HCT116 (cell line): Measurements from ENCODE around the gene N4BP3. TPM values are rescaled to one million over a fixed set of nuclear protein-coding genes. Genes with fewer than 3 reads are reported as not detected.

Experiments
- ATAC-seq: fragments of 200-7000 bp; cut with Tn5 transposase; 2 replicates; pipeline ENCODE4 v1.9.1; 2020; ENCODE audit warnings: mild to moderate bottlenecking, moderate library complexity
- BruUV-seq: library from RNA; stranded (reverse); fragments of 400-500 nt; replicated peaks from 2 replicates; lab custom pipeline; 2021; lab: Mats Ljungman, UMichigan
- CTCF ChIA-PET: fragments of 300-600 bp; sonication (Branson Sonifier 250); formaldehyde crosslinking; loops from one replicate; lab custom pipeline; 2021; ENCODE audit warnings: antibody characterized with exemption; lab: Charles Lee
- POLR2A ChIA-PET: fragments of 300-600, 350-600 bp; sonication (Branson Sonifier 250); formaldehyde crosslinking; loops from one replicate; lab custom pipeline; 2021; ENCODE audit warnings: antibody characterized with exemption; lab: Charles Lee
- RAD21 ChIA-PET, 2 experiments: fragments of 300-600 bp; sonication (Branson Sonifier 250); formaldehyde crosslinking; loops; one replicate each; lab custom pipeline; 2023; ENCODE audit warnings: low total read pairs in 2 of 2; ENCODE audit not compliant: uncharacterized antibody in 2 of 2, unreplicated experiment in 2 of 2, low non-redundant PET in 1 of 2; lab: Charles Lee
- DNase-seq: peaks from one replicate; pipeline ENCODE4 v3.0.0-alpha.2; 2010; ENCODE audit warnings: low read depth, low spot score
- H2AFZ ChIP-seq: fragments of 200-600 bp; shearing (Covaris generic), sonication (generic); 2 replicates; pipeline ENCODE4 v1.6.1; 2017; ENCODE audit warnings: low read depth, mixed run types, mixed read lengths, antibody characterized with exemption, low read length; ENCODE audit not compliant: poor library complexity, severe bottlenecking
- H3K27ac ChIP-seq: 2 replicates; pipeline ENCODE4 v1.5.1; 2012; ENCODE audit warnings: low read depth, low read length
- H3K27me3 ChIP-seq: fragments of 200-600 bp; sonication (generic); 2 replicates; pipeline ENCODE4 v1.6.1; 2016; ENCODE audit warnings: mixed run types, low read length, mixed read lengths; ENCODE audit not compliant: insufficient read depth
- H3K36me3 ChIP-seq, 2 experiments: fragments of 200-500 bp in 1 of 2; fragments of 200-600 bp in 1 of 2; sonication (Bioruptor generic) in 1 of 2; sonication (generic) in 1 of 2; 2 replicates each; pipeline versions ENCODE4 v1.5.1 to v1.6.1; 2014 to 2016; ENCODE audit warnings: low read length in 2 of 2, inconsistent platforms in 1 of 2, mixed read lengths in 1 of 2, mixed run types in 1 of 2; ENCODE audit not compliant: insufficient read depth in 2 of 2, control insufficient read depth in 1 of 2
- H3K4me1 ChIP-seq, 2 experiments: fragments of 200-600 bp in 1 of 2; sonication (generic) in 1 of 2; 2 replicates each; pipeline versions ENCODE4 v1.5.1 to v1.6.1; 2012 to 2017; ENCODE audit warnings: low read length in 2 of 2, inconsistent platforms in 1 of 2, mild to moderate bottlenecking in 1 of 2, mixed read lengths in 1 of 2, mixed run types in 1 of 2, moderate library complexity in 1 of 2; ENCODE audit not compliant: insufficient read depth in 2 of 2, control insufficient read depth in 1 of 2
- H3K4me2 ChIP-seq: fragments of 200-600 bp; sonication (generic); 2 replicates; pipeline ENCODE4 v1.6.1; 2017; ENCODE audit warnings: mixed run types, low read length, mixed read lengths
- H3K4me3 ChIP-seq, 2 experiments: fragments of 200-600 bp in 1 of 2; sonication (generic) in 1 of 2; replicated peaks in 1 of 2; 2 replicates each; pipeline ENCODE4 v1.5.1; 2011 to 2016; ENCODE audit warnings: low read length in 2 of 2, control low read depth in 1 of 2, low read depth in 1 of 2, mild to moderate bottlenecking in 1 of 2, mixed read lengths in 1 of 2, mixed run types in 1 of 2
- H3K79me2 ChIP-seq: fragments of 200-600 bp; sonication (generic); 2 replicates; pipeline ENCODE4 v1.6.1; 2017; ENCODE audit warnings: mild to moderate bottlenecking, mixed run types, low read length, moderate library complexity, mixed read lengths; ENCODE audit not compliant: insufficient read depth
- H3K9ac ChIP-seq: fragments of 200-600 bp; sonication (generic); 2 replicates; pipeline ENCODE4 v1.6.1; 2016; ENCODE audit warnings: low read length, mixed read lengths
- H3K9me2 ChIP-seq: fragments of 200-600 bp; sonication (generic), shearing (Covaris generic); 2 replicates; pipeline ENCODE4 v1.6.1; 2017; ENCODE audit warnings: mixed run types, mild to moderate bottlenecking, moderate library complexity; ENCODE audit not compliant: insufficient read depth
- H3K9me3 ChIP-seq, 2 experiments: fragments of 200-500 bp in 1 of 2; fragments of 200-600 bp in 1 of 2; sonication (Bioruptor generic) in 1 of 2; sonication (generic) in 1 of 2; 2 replicates each; pipeline ENCODE4 v1.6.1; 2014 to 2017; ENCODE audit warnings: low read length in 2 of 2, mixed read lengths in 2 of 2, inconsistent platforms in 1 of 2, low read depth in 1 of 2, mild to moderate bottlenecking in 1 of 2, mixed run types in 1 of 2, moderate library complexity in 1 of 2; ENCODE audit not compliant: control insufficient read depth in 1 of 2, insufficient read depth in 1 of 2
- H4K20me1 ChIP-seq: fragments of 200-600 bp; sonication (generic), shearing (Covaris generic); 2 replicates; pipeline ENCODE4 v1.6.1; 2017; ENCODE audit warnings: mixed run types, mild to moderate bottlenecking, moderate library complexity; ENCODE audit not compliant: insufficient read depth
- ATF3 ChIP-seq: IDR thresholded peaks from 2 replicates; pipeline ENCODE4 v1.6.1; 2012
- CBX3 ChIP-seq: IDR thresholded peaks from 2 replicates; pipeline ENCODE4 v1.6.1; 2012; ENCODE audit warnings: low read depth
- EGR1 ChIP-seq: IDR thresholded peaks from 2 replicates; pipeline ENCODE4 v1.6.1; 2012; ENCODE audit warnings: low read depth
- ELF1 ChIP-seq: IDR thresholded peaks from 2 replicates; pipeline ENCODE4 v1.6.1; 2012; ENCODE audit warnings: low read depth, borderline replicate concordance
- FOSL1 ChIP-seq: IDR thresholded peaks from 2 replicates; pipeline ENCODE4 v1.6.1; 2012; ENCODE audit warnings: low read depth
- JUND ChIP-seq: IDR thresholded peaks from 2 replicates; pipeline ENCODE4 v1.6.1; 2012
- POLR2AphosphoS5 ChIP-seq: IDR thresholded peaks from 2 replicates; pipeline ENCODE4 v1.6.1; 2011; ENCODE audit warnings: mild to moderate bottlenecking, low read depth, low read length, moderate library complexity
- REST ChIP-seq: IDR thresholded peaks from 2 replicates; pipeline ENCODE4 v1.6.1; 2012; ENCODE audit warnings: low read depth
- SP1 ChIP-seq: IDR thresholded peaks from 2 replicates; pipeline ENCODE4 v1.6.1; 2012; ENCODE audit warnings: low read depth
- ZNF274 ChIP-seq: fragments of 200-500 bp; sonication (Bioruptor generic); IDR thresholded peaks from 2 replicates; pipeline ENCODE4 v1.6.1; 2014; ENCODE audit warnings: mild to moderate bottlenecking, low read depth, low read length, inconsistent platforms
- intact Hi-C: fragments of 100-400 bp; cut with micrococcal nuclease; formaldehyde crosslinking; loops from 2 replicates; pipeline ENCODE4 v1.10.0; 2022
- total RNA-seq: library from RNA; stranded (reverse); gene quantifications from one replicate; pipeline ENCODE4 v1.2.1, GENCODE V29; 2021; ENCODE audit not compliant: unreplicated experiment

Gene N4BP3
- total RNA-seq, 1 experiment from 2014 or later, result 5.2 TPM

GRCh38 chr5:178080618-178081410 lies 32.5 kb upstream of the N4BP3 start:
- H4K20me1 ChIP-seq, result no peaks in the 10 kb centered on the region
- no peaks in the 10 kb centered on the region for H3K9me2 ChIP-seq
- peaks cover under 1 to 12% of the 10 kb centered on the region in 2 experiments; a peak in 3 of 4 replicates for H3K4me1 ChIP-seq
- H3K27ac ChIP-seq, result no peak overlapping the region
- POLR2A ChIA-PET, result no interaction called here
- TF ChIP-seq CBX3 (no peak), ELF1 (no peak), POLR2AphosphoS5 (no peak), ATF3 (no peak)
- BruUV-seq, result no TSS peak
- RAD21 ChIA-PET, result no interaction called here
- CTCF ChIA-PET, result no interaction called here
- ATAC-seq, result no peak
- no peak for DNase-seq
- H3K36me3 ChIP-seq, result no peaks in the 10 kb centered on the region
- no peak overlapping the region for H3K9ac ChIP-seq
- H3K4me3 ChIP-seq, result no peak overlapping the region
- no peaks in the 10 kb centered on the region for H3K9me3 ChIP-seq
- no peak overlapping the region for H3K4me2 ChIP-seq
- H3K27me3 ChIP-seq, result no peaks in the 10 kb centered on the region
- H3K79me2 ChIP-seq, result no peaks in the 10 kb centered on the region
- intact Hi-C loops, result no loop called here
- H2AFZ ChIP-seq, result no peak overlapping the region

GRCh38 chr5:178081571-178082243 lies 31.6 kb upstream of the N4BP3 start:
- H3K27me3 ChIP-seq, result no peaks in the 10 kb centered on the region
- H3K4me1 ChIP-seq, result peaks cover 0 to 4% of the 10 kb centered on the region in 2 experiments; a peak in 1 of 4 replicates
- H4K20me1 ChIP-seq, result no peaks in the 10 kb centered on the region
- no peak overlapping the region for H3K9ac ChIP-seq
- TF ChIP-seq EGR1, result no peak
- no peak for TF ChIP-seq ZNF274
- no peak for TF ChIP-seq FOSL1
- no peak for TF ChIP-seq SP1
- TF ChIP-seq JUND, result no peak
- TF ChIP-seq REST, result no peak
- no peak for TF ChIP-seq CBX3
- BruUV-seq, result no TSS peak
- no peak overlapping the region for H3K4me3 ChIP-seq
- no peaks in the 10 kb centered on the region for H3K79me2 ChIP-seq
- no peaks in the 10 kb centered on the region for H3K36me3 ChIP-seq
- no peak overlapping the region for H2AFZ ChIP-seq
- H3K9me2 ChIP-seq, result no peaks in the 10 kb centered on the region
- H3K27ac ChIP-seq, result no peak overlapping the region
- no peak for ATAC-seq
- H3K9me3 ChIP-seq, result no peaks in the 10 kb centered on the region
- ChIA-PET RAD21 (no interaction called here), CTCF (no interaction called here), POLR2A (no interaction called here)
- H3K4me2 ChIP-seq, result no peak overlapping the region
- intact Hi-C loops, result no loop called here
- DNase-seq, result no peak
